CD4-positive, CD25-positive, alpha-beta regulatory T cell (primary cell): Measurements from ENCODE around the gene GUCY1A1. TPM values are rescaled to one million over a fixed set of nuclear protein-coding genes. Genes with fewer than 3 reads are reported as not detected.

Source experiments
- ATAC-seq, 2 donors: fragments of 150-1000 bp; cut with Tn5 transposase; one replicate each; pipeline ENCODE4 v1.10.0; 2021; ENCODE audit warnings: low read depth in 2 of 2, moderate number of reproducible peaks in 2 of 2, moderate library complexity in 1 of 2
- DNase-seq, 3 donors: peaks; one replicate each; pipeline versions ENCODE4 v3.0.0 to v3.0.0-alpha.2; 2012 to 2022; ENCODE audit warnings: mixed read lengths in 1 of 3
- H3K27ac ChIP-seq: one replicate; pipeline ENCODE4 v1.7.0; 2013; ENCODE audit warnings: mild to moderate bottlenecking, low read length; ENCODE audit not compliant: insufficient read depth, poor library complexity, severe bottlenecking
- H3K27me3 ChIP-seq: one replicate; pipeline ENCODE4 v1.7.0; 2013; ENCODE audit warnings: low read length; ENCODE audit not compliant: control insufficient read depth, insufficient read depth
- H3K36me3 ChIP-seq: one replicate; pipeline ENCODE4 v1.7.0; 2013; ENCODE audit warnings: mild to moderate bottlenecking, low read length, moderate library complexity; ENCODE audit not compliant: control insufficient read depth, insufficient read depth
- H3K4me1 ChIP-seq: 2 replicates; pipeline ENCODE4 v1.7.0; 2013; ENCODE audit warnings: mild to moderate bottlenecking, low read length; ENCODE audit not compliant: insufficient read depth, control insufficient read depth, poor library complexity, severe bottlenecking
- H3K4me3 ChIP-seq: one replicate; pipeline ENCODE4 v1.7.0; 2013; ENCODE audit warnings: low read depth, mild to moderate bottlenecking, low read length, moderate library complexity
- H3K9me3 ChIP-seq, 2 experiments: 1 replicate in 1 of 2; 2 replicates in 1 of 2; pipeline ENCODE4 v1.7.0; 2013; ENCODE audit warnings: low read length in 2 of 2, mild to moderate bottlenecking in 1 of 2, moderate library complexity in 1 of 2; ENCODE audit not compliant: control insufficient read depth in 2 of 2
- H3K27ac Mint-ChIP-seq, 3 donors: one replicate each; pipeline ENCODE4 v1.8.0; 2020 to 2022; ENCODE audit warnings: mild to moderate bottlenecking in 3 of 3, mixed read lengths in 3 of 3, moderate library complexity in 2 of 3
- H3K27me3 Mint-ChIP-seq: one replicate; pipeline ENCODE4 v1.8.0; 2022; ENCODE audit warnings: mild to moderate bottlenecking, mixed read lengths
- H3K36me3 Mint-ChIP-seq: one replicate; pipeline ENCODE4 v1.8.0; 2020; ENCODE audit warnings: mixed read lengths
- H3K4me1 Mint-ChIP-seq, 4 donors: one replicate each; pipeline ENCODE4 v1.8.0; 2020 to 2022; ENCODE audit warnings: mixed read lengths in 4 of 4, mild to moderate bottlenecking in 1 of 4
- H3K4me3 Mint-ChIP-seq, 4 donors: one replicate each; pipeline ENCODE4 v1.8.0; 2020 to 2022; ENCODE audit warnings: mild to moderate bottlenecking in 4 of 4, mixed read lengths in 4 of 4, moderate library complexity in 3 of 4
- H3K9me3 Mint-ChIP-seq, 7 donors: one replicate each; pipeline ENCODE4 v1.8.0; 2020 to 2022; ENCODE audit warnings: mixed read lengths in 7 of 7, mild to moderate bottlenecking in 3 of 7, moderate library complexity in 2 of 7
- polyA plus RNA-seq, 4 donors: library from polyadenylated mRNA; unstranded; fragments of 300-500 nt; fragmentation: Illumina TruSeq; gene quantifications; one replicate each; pipeline ENCODE4 v1.2.3, GENCODE V29; 2021
- total RNA-seq: library from RNA; stranded (reverse); gene quantifications from one replicate; pipeline ENCODE4 v1.2.3, GENCODE V29; 2022

Gene GUCY1A1
- total and polyA plus RNA-seq, 5 donors from 2014 or later = 1.9 TPM; not detected in 4

- Mint-ChIP-seq H3K4me1 (no peaks in the 10 kb centered on the region), H3K27ac (no peak overlapping the region), H3K36me3 (no peaks in the 10 kb centered on the region), H3K9me3 (peaks cover 0 to 1% (median 0%) of the 10 kb centered on the region in 7 donors), H3K27me3 (no peaks in the 10 kb centered on the region), H3K4me3 (no peak overlapping the region)
- H3K9me3 ChIP-seq = no peaks in the 10 kb centered on the region
- no peak overlapping the region for H3K27ac ChIP-seq
- no peak for DNase-seq
- no peaks in the 10 kb centered on the region for H3K36me3 ChIP-seq
- H3K4me3 ChIP-seq = no peak overlapping the region
- no peaks in the 10 kb centered on the region for H3K27me3 ChIP-seq
- no peak for ATAC-seq
- no peaks in the 10 kb centered on the region for H3K4me1 ChIP-seq
Observed at GRCh38 chr4:155687380-155687982, 20.8 kb downstream of the GUCY1A1 start.

GRCh38 chr4:155688211-155688610 lies 21.6 kb downstream of the GUCY1A1 start:
- Mint-ChIP-seq H3K27ac (peak overlapping the region in 1 of 3 donors; percentile 92), H3K9me3 (peaks cover 0 to 1% (median 0%) of the 10 kb centered on the region in 7 donors), H3K36me3 (no peaks in the 10 kb centered on the region), H3K27me3 (no peaks in the 10 kb centered on the region), H3K4me3 (no peak overlapping the region), H3K4me1 (no peaks in the 10 kb centered on the region)
- ATAC-seq (no peak), DNase-seq (no peak)
- Histone ChIP-seq H3K4me3 (no peak overlapping the region), H3K9me3 (no peaks in the 10 kb centered on the region), H3K27me3 (no peaks in the 10 kb centered on the region), H3K4me1 (no peaks in the 10 kb centered on the region), H3K36me3 (no peaks in the 10 kb centered on the region), H3K27ac (no peak overlapping the region)

GRCh38 chr4:155688860-155689259 lies 22.2 kb downstream of the GUCY1A1 start:
- no peaks in the 10 kb centered on the region for H3K27me3 Mint-ChIP-seq

GRCh38 chr4:155690044-155690837 lies 23.6 kb downstream of the GUCY1A1 start:
- peaks cover 0 to 1% (median 0%) of the 10 kb centered on the region in 7 donors for H3K9me3 Mint-ChIP-seq
- Histone ChIP-seq H3K36me3 (no peaks in the 10 kb centered on the region), H3K4me1 (no peaks in the 10 kb centered on the region), H3K4me3 (no peak overlapping the region), H3K27me3 (no peaks in the 10 kb centered on the region), H3K27ac (no peak overlapping the region), H3K9me3 (no peaks in the 10 kb centered on the region)
- H3K27ac Mint-ChIP-seq = no peak overlapping the region
- no peak for DNase-seq
- no peak overlapping the region for H3K4me3 Mint-ChIP-seq
- no peak for ATAC-seq
- no peaks in the 10 kb centered on the region for H3K4me1 Mint-ChIP-seq
- no peaks in the 10 kb centered on the region for H3K36me3 Mint-ChIP-seq
- no peaks in the 10 kb centered on the region for H3K27me3 Mint-ChIP-seq

More at GRCh38 chr4:155688860-155689259, 22.2 kb downstream of the GUCY1A1 start:
- Histone ChIP-seq H3K27me3 (no peaks in the 10 kb centered on the region), H3K9me3 (no peaks in the 10 kb centered on the region), H3K4me1 (no peaks in the 10 kb centered on the region), H3K4me3 (no peak overlapping the region), H3K36me3 (no peaks in the 10 kb centered on the region), H3K27ac (no peak overlapping the region)
- Mint-ChIP-seq H3K9me3 (peaks cover 0 to 1% (median 0%) of the 10 kb centered on the region in 7 donors), H3K4me3 (no peak overlapping the region), H3K36me3 (no peaks in the 10 kb centered on the region), H3K4me1 (no peaks in the 10 kb centered on the region), H3K27ac (no peak overlapping the region)
- no peak for DNase-seq
- ATAC-seq = no peak

GRCh38 chr4:155692361-155692760 lies 25.7 kb downstream of the GUCY1A1 start:
- H3K27ac ChIP-seq = no peak overlapping the region
- no peaks in the 10 kb centered on the region for H3K9me3 ChIP-seq
- no peak for DNase-seq
- no peak overlapping the region for H3K4me3 Mint-ChIP-seq
- H3K4me3 ChIP-seq = no peak overlapping the region
- H3K27ac Mint-ChIP-seq = no peak overlapping the region
- H3K36me3 Mint-ChIP-seq = no peaks in the 10 kb centered on the region
- H3K27me3 Mint-ChIP-seq = no peaks in the 10 kb centered on the region
- H3K4me1 Mint-ChIP-seq = no peaks in the 10 kb centered on the region
- no peak for ATAC-seq
- no peaks in the 10 kb centered on the region for H3K27me3 ChIP-seq
- H3K4me1 ChIP-seq = no peaks in the 10 kb centered on the region
- H3K9me3 Mint-ChIP-seq = peaks cover 0 to 1% (median 0%) of the 10 kb centered on the region in 7 donors
- H3K36me3 ChIP-seq = no peaks in the 10 kb centered on the region

- Mint-ChIP-seq H3K36me3 (no peaks in the 10 kb centered on the region), H3K27ac (no peak overlapping the region), H3K9me3 (peaks cover 0 to 1% (median 0%) of the 10 kb centered on the region in 7 donors), H3K4me3 (no peak overlapping the region), H3K4me1 (no peaks in the 10 kb centered on the region), H3K27me3 (no peaks in the 10 kb centered on the region)
- no peaks in the 10 kb centered on the region for H3K9me3 ChIP-seq
- H3K27ac ChIP-seq = no peak overlapping the region
- H3K27me3 ChIP-seq = no peaks in the 10 kb centered on the region
- ATAC-seq (no peak), DNase-seq (no peak)
- H3K4me3 ChIP-seq = no peak overlapping the region
- H3K4me1 ChIP-seq = no peaks in the 10 kb centered on the region
- H3K36me3 ChIP-seq = no peaks in the 10 kb centered on the region
Observed at GRCh38 chr4:155693015-155693663, 26.5 kb downstream of the GUCY1A1 start.

GRCh38 chr4:155694100-155694785 lies 27.6 kb downstream of the GUCY1A1 start:
- Histone ChIP-seq H3K27ac (no peak overlapping the region), H3K27me3 (no peaks in the 10 kb centered on the region), H3K36me3 (no peaks in the 10 kb centered on the region), H3K4me3 (no peak overlapping the region), H3K9me3 (no peaks in the 10 kb centered on the region), H3K4me1 (no peaks in the 10 kb centered on the region)
- Mint-ChIP-seq H3K27me3 (no peaks in the 10 kb centered on the region), H3K9me3 (peaks cover 0 to 3% (median 0%) of the 10 kb centered on the region in 7 donors), H3K27ac (no peak overlapping the region), H3K36me3 (no peaks in the 10 kb centered on the region), H3K4me1 (no peaks in the 10 kb centered on the region), H3K4me3 (no peak overlapping the region)
- ATAC-seq (no peak), DNase-seq (no peak)
